ENCODE results near the gene PNPLA1. TPM values are rescaled to one million over a fixed set of nuclear protein-coding genes. Genes with fewer than 3 reads are reported as not detected.

PNPLA1 gene
- total RNA-seq, 1 experiment from 2014 or later: not detected

DNA sequence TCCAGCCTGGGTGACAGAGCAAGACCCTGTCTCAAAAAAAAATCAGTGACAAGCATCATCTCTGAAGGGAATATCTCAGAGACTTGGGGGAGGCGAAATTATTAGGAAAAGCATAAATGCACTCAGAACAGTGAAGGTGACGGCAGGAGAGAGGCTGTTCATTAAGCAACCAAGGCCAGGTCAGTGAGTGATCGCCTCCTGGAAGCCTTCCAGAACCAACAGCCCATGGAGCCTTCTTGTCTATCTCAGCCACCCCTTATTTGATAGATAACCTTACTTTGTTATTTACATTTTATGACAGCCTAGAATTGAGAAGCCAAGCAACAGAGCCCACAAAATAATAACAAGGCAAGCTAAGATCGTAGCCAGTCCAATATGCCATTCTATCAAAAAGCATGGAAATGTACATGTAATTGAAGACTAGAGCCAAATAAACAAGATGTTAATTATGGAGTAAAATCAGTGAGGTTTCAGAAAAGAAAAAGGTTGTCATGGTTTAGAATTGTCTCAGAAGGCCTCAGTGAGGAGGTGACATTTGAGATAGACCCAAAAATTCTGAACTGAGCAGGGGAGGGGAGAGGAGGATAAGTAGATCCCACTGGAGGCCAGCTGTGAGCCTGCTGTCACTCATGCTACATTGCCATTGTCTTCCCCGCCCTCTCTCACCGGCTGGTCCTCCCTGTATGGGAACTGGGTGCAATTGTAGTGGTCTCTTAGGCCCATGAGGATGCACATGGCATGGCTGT, 49.0 kb downstream of the PNPLA1 start:
- H3K27ac ChIP-seq (ENCODE audit: low read length): no peak overlapping the region
- no peak overlapping the region for H3K4me3 ChIP-seq (ENCODE audit: low read depth in 2 of 2, low read length in 2 of 2)
- TF ChIP-seq, protein P1, sequence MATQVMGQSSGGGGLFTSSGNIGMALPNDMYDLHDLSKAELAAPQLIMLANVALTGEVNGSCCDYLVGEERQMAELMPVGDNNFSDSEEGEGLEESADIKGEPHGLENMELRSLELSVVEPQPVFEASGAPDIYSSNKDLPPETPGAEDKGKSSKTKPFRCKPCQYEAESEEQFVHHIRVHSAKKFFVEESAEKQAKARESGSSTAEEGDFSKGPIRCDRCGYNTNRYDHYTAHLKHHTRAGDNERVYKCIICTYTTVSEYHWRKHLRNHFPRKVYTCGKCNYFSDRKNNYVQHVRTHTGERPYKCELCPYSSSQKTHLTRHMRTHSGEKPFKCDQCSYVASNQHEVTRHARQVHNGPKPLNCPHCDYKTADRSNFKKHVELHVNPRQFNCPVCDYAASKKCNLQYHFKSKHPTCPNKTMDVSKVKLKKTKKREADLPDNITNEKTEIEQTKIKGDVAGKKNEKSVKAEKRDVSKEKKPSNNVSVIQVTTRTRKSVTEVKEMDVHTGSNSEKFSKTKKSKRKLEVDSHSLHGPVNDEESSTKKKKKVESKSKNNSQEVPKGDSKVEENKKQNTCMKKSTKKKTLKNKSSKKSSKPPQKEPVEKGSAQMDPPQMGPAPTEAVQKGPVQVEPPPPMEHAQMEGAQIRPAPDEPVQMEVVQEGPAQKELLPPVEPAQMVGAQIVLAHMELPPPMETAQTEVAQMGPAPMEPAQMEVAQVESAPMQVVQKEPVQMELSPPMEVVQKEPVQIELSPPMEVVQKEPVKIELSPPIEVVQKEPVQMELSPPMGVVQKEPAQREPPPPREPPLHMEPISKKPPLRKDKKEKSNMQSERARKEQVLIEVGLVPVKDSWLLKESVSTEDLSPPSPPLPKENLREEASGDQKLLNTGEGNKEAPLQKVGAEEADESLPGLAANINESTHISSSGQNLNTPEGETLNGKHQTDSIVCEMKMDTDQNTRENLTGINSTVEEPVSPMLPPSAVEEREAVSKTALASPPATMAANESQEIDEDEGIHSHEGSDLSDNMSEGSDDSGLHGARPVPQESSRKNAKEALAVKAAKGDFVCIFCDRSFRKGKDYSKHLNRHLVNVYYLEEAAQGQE (IDR thresholded peaks at IDR 0.05; ENCODE audit: insufficient read depth in 1 of 2, low read depth in 2 of 2, low read length in 1 of 2): no peak
- no peak for TF ChIP-seq SIN3A (IDR thresholded peaks at IDR 0.05; ENCODE audit: borderline replicate concordance, insufficient read depth, low read depth, low read length)
- TF ChIP-seq TCF7L2 (IDR thresholded peaks at IDR 0.05; ENCODE audit: low read depth, low read length): no peak
- TF ChIP-seq POLR2AphosphoS5 (IDR thresholded peaks at IDR 0.05; ENCODE audit: low read depth, low read length): no peak
- no peak for TF ChIP-seq CTCF (IDR thresholded peaks at IDR 0.05)
- CTCF ChIA-PET: no interaction called here
- H3K27me3 ChIP-seq (ENCODE audit: control insufficient read depth, insufficient read depth, low read length): peaks cover 3% of the 10 kb centered on the region; the same call in 1 of the 2 replicates
- no peaks in the 10 kb centered on the region for H3K36me3 ChIP-seq (ENCODE audit: control insufficient read depth, insufficient read depth, low read length)
- no peaks in the 10 kb centered on the region for H3K9me3 ChIP-seq (ENCODE audit: control insufficient read depth, insufficient read depth, low read depth, low read length)
- H3K4me1 ChIP-seq (ENCODE audit: control insufficient read depth, insufficient read depth, low read length): no peaks in the 10 kb centered on the region
- in situ Hi-C loops (cut with HindIII; ENCODE audit: low pct_unique_long_range_greater_than_20kb, low sequenced_read_pairs) (no loop called here), intact Hi-C loops (cut with micrococcal nuclease; ENCODE audit: unreplicated experiment) (no loop called here)
- DNase-seq (ENCODE audit: low read depth, low spot score) (no peak), ATAC-seq (no peak)
- POLR2A ChIA-PET: no interaction called here
- BruUV-seq (replicated peaks): no TSS peak

DNA sequence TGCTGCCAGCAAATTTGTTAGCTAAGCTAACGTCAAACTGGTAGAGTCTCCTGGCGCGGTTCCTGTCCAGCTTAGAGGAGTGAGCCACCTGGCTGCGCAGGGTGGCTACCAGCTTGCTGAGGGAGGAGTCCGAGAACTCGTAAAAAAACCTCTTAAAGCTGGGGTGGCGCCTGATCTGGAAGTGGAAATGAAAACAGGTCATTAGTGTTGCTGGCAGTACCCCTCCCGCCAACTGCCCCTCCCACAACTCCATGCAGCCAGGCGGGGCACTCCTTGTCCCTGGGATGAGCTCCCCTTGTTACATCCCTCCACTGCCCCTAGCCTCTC, 49.5 kb downstream of the PNPLA1 start:
- no peak for ATAC-seq
- intact Hi-C loops (cut with micrococcal nuclease; ENCODE audit: unreplicated experiment) (no loop called here), in situ Hi-C loops (cut with HindIII; ENCODE audit: low pct_unique_long_range_greater_than_20kb, low sequenced_read_pairs) (no loop called here)
- no peak overlapping the region for H3K4me3 ChIP-seq (ENCODE audit: low read depth in 2 of 2, low read length in 2 of 2)
- TF ChIP-seq TCF7L2 (IDR thresholded peaks at IDR 0.05; ENCODE audit: low read depth, low read length): no peak
- TF ChIP-seq, protein P1 (IDR thresholded peaks at IDR 0.05; ENCODE audit: insufficient read depth in 1 of 2, low read depth in 2 of 2, low read length in 1 of 2): no peak
- no peak for TF ChIP-seq POLR2AphosphoS5 (IDR thresholded peaks at IDR 0.05; ENCODE audit: low read depth, low read length)
- TF ChIP-seq SIN3A (IDR thresholded peaks at IDR 0.05; ENCODE audit: borderline replicate concordance, insufficient read depth, low read depth, low read length): no peak
- no peak for TF ChIP-seq CTCF (IDR thresholded peaks at IDR 0.05)
- CTCF ChIA-PET: no interaction called here
- H3K36me3 ChIP-seq (ENCODE audit: control insufficient read depth, insufficient read depth, low read length): no peaks in the 10 kb centered on the region
- BruUV-seq (replicated peaks): no TSS peak
- H3K27ac ChIP-seq (ENCODE audit: low read length): no peak overlapping the region
- H3K4me1 ChIP-seq (ENCODE audit: control insufficient read depth, insufficient read depth, low read length): no peaks in the 10 kb centered on the region
- POLR2A ChIA-PET: no interaction called here
- peaks cover 3% of the 10 kb centered on the region; the same call in 1 of the 2 replicates for H3K27me3 ChIP-seq (ENCODE audit: control insufficient read depth, insufficient read depth, low read length)
- H3K9me3 ChIP-seq (ENCODE audit: control insufficient read depth, insufficient read depth, low read depth, low read length): no peaks in the 10 kb centered on the region
- no peak for DNase-seq (ENCODE audit: low read depth, low spot score)
